SH-SY5Y (cell line): ENCODE data around the gene IQCE.

Experiments used
- GATA2 ChIP-seq: IDR thresholded peaks from 2 replicates; pipeline ENCODE4 v1.6.1; 2011; ENCODE audit warnings: mild to moderate bottlenecking, low read depth, low read length
- GATA3 ChIP-seq: IDR thresholded peaks from 2 replicates; pipeline ENCODE4 v1.6.1; 2011; ENCODE audit warnings: low read depth, mild to moderate bottlenecking, low read length, moderate library complexity

Gene IQCE

GRCh38 chr7:2540133-2540532 lies 18.6 kb upstream of the IQCE start:
- TF ChIP-seq GATA3 (no peak), GATA2 (no peak)

DNA sequence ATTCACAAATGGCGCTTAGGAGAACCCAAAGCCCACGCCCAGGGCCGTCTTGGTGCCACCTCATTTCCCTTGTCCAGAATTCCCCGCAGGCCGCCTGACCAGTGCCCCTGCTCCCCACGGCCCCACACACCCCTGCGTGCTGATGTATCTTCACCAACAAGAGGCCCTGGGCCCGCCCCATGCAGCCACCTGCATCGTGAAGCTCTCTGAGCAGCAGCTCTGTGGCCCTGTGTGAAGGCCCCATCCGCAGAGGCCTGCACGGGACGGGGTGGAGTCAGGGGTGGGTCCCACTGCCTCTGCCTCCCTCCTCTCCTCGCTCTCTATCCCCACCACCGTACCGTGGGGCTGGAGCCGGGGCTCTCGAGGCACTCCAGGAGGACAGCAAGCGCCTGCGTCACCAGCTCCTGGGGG lies 18.1 kb upstream of the IQCE start:
- TF ChIP-seq GATA3 (no peak), GATA2 (no peak)

DNA sequence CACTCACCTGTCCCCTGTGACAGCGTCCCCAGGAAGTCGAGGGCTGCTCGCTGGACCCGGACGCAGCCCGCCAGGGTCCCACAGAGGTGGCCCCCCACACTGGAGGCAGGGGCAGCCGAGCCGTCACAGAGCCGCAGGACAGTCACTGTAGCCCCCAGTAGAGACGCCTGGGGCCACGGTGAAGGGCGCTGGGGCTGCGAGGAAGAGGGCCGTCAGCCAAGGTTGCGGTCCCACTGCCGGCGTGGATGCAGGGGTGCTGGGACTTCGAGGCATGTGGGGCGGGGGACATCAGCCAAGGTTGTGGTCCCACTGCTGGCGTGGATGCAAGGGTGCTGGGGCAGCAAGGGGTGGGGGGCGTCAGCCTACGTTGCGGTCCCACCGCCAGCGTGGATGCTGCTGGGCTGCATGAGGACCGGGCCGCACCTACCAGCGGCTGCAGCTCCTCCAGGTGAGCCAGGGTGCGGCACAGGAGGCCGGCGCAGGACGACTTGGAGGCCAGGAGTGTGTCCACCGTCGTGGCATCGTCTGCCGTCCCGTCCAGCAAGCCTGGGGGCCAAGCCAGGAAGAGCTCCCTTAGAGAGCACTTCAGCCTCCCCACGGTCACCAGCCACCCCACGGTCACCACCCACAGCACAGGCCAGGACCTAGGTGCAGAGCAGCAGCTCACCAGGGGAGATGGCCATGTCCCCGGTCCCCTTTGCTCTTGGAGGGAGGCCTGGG lies 17.3 kb upstream of the IQCE start:
- TF ChIP-seq GATA3 (no peak), GATA2 (no peak)

DNA sequence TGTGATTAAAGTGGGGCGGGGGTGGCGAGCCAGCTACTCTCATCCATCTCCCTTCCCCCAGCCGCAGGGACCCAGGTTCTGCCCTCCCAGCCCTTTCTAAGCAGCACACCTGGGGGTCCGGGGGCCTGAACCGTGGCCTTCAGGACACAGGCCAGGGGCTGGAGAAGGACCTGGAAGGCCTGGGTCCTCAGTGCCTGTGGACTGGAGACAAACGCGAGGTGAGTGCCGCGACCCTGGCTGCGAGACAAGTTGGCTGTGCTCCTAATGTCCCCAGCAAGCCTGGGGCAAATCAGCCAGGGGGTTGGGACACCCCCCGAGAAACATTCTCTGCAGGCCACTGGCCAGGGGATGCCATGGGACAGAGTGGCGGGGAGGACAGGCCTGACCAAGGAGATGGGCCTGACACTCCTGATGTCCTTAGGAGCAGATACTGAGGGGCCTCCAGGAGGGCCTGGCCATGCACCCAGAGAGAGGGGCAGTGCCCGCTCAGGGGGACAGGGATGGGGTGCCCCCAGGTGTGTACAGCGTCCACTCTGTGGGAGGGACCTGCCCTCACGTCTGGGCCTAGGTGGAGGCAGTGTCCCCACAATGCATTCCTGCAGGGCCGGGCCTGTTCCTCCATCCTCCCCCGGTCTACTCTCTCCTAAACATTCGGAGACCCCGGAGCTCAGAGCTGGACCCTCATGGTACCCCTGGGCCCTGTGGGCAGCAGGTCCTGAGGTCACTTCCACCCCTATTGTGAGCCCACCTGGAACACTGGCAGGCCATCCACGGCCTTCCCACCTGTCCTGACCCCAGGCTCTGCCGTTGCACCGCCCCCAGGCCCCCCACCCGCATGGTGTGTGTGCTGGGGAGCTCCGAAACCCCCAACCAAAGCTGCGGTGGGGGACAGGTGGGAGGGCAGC lies 16.5 kb upstream of the IQCE start:
- TF ChIP-seq GATA2 (no peak), GATA3 (no peak)

DNA sequence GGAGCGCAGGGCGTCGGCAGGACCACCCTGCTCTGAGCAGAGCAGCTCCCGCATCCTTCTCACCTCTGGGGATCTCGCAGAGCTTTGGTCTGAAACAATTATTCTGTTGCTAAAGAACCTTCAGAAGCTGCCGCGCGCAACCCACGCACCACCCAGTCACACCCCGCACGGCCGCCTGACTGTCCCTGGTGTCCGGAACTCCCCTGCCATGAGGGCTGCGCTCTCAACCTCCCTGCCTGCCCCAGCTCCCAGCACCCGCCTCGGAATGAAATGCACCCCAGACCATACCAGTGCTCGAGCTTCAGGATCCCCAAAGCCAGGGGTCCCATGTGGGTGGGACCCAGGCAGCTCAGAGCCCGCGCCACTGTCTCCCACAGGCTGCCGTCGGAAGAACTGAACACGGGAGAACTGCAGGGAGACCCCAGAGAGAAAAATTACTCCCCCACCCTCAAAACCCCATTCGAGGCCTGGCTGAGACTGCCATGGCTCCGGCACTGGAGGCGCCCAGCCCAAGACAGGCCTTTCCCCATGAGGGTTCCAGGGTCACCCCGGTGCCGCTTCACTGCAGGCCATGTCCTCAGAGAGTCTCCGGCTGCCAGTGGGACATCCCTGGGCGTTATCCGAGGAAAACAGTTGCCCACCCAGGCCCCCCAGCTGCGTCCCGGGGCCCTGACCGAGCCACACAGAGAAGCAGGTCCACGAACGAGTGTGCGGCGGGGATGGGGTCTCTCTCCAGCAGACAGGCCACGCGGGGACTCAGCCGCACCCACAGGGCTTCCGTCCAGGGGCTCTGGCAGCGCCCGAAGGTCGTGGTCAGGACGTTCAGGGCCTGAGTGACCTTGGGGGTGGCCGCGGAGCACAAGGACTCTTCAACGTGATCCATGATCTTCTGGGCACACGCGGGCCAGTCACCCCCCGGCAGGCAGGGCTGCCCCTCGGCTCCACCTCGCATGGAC lies 15.6 kb upstream of the IQCE start:
- no peak for TF ChIP-seq GATA3
- no peak for TF ChIP-seq GATA2

GRCh38 chr7:2544541-2545188 lies 14.1 kb upstream of the IQCE start:
- TF ChIP-seq GATA3 (no peak), GATA2 (no peak)

- TF ChIP-seq GATA2 (no peak), GATA3 (no peak)
These were observed 12.9 kb upstream of the IQCE start for GRCh38 chr7:2545746-2546425.

- TF ChIP-seq GATA2 (no peak), GATA3 (no peak)
These were observed 11.8 kb upstream of the IQCE start for GRCh38 chr7:2546776-2547586.

DNA sequence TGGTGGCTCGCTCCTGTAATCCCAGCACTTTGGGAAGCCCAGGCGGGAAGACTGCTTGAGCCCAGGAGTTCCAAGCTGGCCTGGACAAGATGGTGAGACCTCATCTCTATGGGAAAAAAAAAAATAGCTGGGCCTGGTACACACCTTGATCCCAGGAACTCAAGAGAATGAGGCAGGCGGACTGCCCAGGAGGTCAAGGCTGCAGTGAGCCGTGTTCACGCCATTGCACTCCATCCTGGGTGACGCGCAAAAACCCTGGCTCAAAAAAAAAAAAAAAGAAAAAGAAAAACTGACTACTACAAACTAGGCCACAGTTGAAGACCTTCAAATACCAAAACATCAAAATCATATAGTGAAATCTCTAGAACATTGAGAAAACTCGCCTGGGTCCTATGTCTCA lies 7.4 kb upstream of the IQCE start:
- no peak for TF ChIP-seq GATA2
- TF ChIP-seq GATA3, result no peak

DNA sequence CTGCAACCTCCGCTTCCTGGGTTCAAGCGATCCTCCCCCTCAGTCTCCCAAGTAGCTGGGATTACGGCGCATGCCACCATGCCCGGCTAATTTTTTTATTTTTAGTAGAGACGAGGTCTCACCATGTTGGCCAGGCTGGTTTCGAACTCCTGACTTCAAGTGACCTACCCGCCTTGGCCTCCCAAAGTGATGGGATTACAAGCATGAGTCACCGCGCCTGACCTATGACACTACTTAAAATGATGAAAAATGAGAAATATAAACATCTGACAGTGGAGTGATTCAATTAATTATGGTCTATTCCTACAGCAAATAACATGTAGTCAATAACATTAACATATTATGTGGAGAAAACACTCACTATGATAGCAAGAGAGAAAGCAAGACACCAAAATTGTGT lies 5.7 kb upstream of the IQCE start:
- TF ChIP-seq GATA3 (no peak), GATA2 (no peak)

- TF ChIP-seq GATA3, result no peak
- TF ChIP-seq GATA2, result no peak
These were observed 4.8 kb upstream of the IQCE start for GRCh38 chr7:2553831-2554581.
